Breast epithelium (tissue), 3 donors: ENCODE results near the gene CNTN2.

Experiments
- POLR2A ChIP-seq: fragments of 450-650 bp; IDR thresholded peaks from one replicate; pipeline ENCODE4 v1.6.1; 2016; ENCODE audit warnings: antibody characterized with exemption, mild to moderate bottlenecking, moderate library complexity
- TF ChIP-seq, protein P1 (sequence below), 3 donors: fragments of 450-650 bp; IDR thresholded peaks; one replicate each; pipeline ENCODE4 v1.5.1; 2016 to 2017; ENCODE audit warnings: antibody characterized with exemption in 3 of 3, mild to moderate bottlenecking in 3 of 3, moderate library complexity in 3 of 3

DNA sequence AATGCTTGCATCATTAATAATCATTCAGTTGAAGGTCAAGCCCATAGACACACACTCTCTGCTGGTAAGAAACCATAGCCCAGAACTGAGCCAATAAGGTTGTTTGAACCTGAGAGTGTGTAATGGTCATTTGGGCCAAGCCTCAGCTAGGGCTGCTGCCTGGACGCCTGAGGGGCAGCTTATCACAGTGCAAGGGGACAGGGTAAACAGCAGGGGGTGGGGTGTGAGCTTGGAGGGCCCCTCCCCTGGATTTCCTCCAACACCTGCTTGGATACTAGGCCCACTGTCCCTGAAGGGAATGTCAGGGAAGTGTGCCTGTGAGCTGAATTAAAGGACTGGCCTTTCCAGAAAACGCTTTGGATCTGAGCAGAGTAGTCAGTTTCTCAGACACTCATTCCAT, 24.6 kb upstream of the CNTN2 start:
- no peak for TF ChIP-seq POLR2A
- TF ChIP-seq, protein P1, sequence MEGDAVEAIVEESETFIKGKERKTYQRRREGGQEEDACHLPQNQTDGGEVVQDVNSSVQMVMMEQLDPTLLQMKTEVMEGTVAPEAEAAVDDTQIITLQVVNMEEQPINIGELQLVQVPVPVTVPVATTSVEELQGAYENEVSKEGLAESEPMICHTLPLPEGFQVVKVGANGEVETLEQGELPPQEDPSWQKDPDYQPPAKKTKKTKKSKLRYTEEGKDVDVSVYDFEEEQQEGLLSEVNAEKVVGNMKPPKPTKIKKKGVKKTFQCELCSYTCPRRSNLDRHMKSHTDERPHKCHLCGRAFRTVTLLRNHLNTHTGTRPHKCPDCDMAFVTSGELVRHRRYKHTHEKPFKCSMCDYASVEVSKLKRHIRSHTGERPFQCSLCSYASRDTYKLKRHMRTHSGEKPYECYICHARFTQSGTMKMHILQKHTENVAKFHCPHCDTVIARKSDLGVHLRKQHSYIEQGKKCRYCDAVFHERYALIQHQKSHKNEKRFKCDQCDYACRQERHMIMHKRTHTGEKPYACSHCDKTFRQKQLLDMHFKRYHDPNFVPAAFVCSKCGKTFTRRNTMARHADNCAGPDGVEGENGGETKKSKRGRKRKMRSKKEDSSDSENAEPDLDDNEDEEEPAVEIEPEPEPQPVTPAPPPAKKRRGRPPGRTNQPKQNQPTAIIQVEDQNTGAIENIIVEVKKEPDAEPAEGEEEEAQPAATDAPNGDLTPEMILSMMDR (IDR thresholded peaks at IDR 0.05): no peak
